HG02798 (cell line): ENCODE data around the gene CFAP44.
"Not testable (repeated sequence)": the region's sequence is repeated elsewhere in the genome, so short reads cannot be mapped to it uniquely, and the experiment has no call there.

Source experiments
- ATAC-seq: cut with Tn5 transposase; IDR thresholded peaks from one replicate; pipeline ENCODE4 v1.9.1; 2021; ENCODE audit warnings: mild to moderate bottlenecking; ENCODE audit not compliant: unreplicated experiment, poor library complexity

CFAP44 gene, protein sequence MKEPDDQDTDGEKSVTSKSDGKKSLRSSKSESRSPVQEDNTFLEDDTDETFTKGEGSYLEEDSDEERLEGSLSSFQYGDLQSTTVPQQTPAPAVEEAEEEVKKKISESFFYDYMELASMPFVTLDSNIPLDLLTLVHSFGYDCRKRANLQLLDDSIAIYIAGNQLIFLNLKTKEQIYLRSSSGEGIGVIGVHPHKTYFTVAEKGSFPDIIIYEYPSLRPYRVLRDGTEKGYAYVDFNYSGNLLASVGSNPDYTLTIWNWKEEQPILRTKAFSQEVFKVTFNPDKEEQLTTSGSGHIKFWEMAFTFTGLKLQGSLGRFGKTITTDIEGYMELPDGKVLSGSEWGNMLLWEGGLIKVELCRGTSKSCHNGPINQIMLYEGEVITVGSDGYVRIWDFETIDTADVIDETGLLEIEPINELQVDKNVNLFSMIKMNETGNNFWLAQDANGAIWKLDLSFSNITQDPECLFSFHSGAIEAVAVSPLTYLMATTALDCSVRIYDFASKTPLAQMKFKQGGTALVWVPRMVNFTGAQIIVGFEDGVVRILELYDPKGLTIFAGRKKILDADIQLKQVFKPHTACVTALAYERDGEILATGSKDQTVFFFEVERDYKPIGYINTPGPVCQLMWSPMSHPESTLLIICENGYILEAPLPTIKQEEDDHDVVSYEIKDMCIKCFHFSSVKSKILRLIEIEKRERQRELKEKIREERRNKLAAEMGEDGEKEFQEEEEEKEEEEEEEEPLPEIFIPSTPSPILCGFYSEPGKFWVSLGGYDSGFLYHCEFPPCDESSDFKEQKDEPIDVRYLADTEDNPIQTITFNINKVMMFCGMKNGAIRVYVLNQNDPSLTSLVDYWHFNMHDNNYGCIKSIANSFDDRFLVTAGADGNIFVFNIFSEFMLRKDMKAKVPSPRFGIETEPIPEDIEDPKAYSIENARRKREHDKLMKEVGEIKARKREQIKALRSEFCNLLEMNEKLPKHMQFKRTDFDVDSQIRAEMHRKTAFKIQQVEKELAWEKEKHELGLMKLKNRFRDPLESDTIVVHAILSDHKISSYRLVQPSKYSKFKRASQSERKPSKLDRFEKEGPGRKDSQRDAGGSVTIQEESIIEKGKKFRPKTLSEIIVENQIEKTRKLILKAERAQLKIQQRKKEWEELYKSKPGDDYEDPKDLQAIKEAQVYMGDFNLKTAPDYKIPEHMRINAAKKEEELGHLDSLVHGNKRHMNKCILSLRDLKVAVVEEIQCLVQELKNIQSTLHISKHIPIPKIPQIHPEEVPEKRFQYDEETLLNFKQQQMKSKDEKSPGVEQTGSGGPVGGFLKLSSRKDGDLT (N-terminal part only)

DNA sequence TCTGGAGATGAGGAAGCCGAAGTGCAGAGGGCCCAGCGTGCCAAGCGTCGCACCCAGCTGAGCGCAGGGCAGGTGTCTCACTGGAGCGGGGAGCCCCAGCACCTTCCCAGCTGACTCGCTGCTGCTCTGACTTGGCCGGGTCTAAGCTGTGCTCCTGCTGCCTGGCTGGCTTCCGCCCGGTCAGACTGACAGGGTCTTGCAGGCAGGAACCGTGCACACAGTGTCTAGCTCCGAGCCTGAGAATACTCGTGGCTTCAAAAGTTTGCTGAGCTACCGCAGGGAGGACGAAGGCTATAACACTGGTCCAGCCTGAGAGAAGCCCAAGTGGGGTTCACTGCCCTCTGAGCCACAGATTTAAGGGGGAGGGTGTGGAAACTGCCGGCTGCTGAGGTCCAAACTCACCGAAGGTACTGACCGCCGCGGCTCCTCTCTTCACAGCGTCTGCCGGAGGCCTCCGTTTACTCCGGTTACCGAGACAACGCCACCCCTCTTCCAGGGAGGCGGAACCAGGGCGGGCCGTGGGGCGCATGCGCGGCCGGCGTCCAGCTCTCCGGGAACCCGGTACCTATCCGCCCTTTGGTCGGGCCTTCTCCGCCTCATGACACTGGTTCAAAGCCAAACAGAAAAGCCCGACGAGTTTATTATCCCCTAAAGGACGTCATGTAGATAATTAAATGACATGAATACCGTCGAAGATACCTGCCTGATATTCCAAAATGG, at the start of gene CFAP44:
Gene CFAP44 (minus strand): TSS at position 443 of the 720 bp plus-strand sequence. CDS start 7,829 bp downstream, outside the sequence.
- ATAC-seq, result no peak

DNA sequence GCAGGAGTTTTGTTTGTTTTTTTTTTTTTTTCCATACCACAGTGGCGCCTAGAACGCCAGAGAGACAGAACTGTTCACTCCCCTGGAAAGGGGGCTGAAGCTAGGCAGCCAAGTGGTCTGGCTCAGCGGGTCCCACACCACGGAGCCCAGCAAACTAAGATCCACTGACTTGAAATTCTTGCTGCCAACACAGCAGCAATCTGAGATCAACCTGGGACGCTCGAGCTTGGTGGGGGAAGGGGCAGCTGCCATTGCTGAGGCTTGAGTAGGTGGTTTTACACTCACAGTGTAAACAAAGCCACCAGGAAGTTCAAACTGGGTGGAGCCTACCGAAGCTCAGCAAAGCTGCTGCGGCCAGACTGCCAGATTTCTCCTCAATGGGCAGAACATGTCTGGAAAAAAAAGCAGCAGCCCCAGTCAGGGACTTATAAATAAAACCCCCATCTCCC, 43.9 kb upstream of the CFAP44 start:
- no peak for ATAC-seq

DNA sequence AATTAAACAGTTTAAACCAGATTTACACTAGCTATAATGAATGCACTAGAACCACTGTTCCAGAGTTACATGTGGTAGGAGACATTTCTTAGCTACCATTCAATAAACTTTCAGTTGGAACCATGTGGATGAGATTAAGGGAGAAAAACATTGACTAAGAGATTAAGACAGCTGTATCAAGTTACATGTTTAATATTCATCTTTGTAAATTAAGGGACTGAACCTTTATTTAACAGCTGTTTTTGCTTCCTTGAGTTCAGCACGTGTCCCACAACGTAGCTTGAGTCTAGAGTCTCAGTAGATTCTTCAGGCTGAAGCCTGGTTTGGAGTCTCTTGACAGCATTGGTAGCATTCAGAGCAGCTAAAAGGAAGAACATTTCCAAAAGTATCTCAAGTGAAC, 27.2 kb upstream of the CFAP44 start:
- no peak for ATAC-seq

DNA sequence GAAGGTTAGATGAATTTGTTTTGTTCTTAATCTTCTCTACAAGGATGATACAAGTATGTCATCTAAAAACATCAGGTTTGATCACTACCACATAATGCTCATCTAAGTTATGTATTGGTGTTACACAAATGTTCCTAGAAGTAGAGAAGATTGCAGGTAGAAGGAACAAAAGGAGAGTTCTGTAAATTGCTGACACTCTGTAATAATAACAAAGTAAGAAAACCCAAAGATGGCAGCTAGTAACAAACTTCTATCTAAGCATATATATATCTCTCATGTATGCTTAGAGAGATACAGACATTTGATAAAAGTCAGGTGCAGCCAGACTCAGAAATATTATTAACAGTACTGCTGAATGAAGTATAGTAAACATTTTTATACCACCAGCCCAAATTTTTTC, 20.2 kb upstream of the CFAP44 start:
- no peak for ATAC-seq

DNA sequence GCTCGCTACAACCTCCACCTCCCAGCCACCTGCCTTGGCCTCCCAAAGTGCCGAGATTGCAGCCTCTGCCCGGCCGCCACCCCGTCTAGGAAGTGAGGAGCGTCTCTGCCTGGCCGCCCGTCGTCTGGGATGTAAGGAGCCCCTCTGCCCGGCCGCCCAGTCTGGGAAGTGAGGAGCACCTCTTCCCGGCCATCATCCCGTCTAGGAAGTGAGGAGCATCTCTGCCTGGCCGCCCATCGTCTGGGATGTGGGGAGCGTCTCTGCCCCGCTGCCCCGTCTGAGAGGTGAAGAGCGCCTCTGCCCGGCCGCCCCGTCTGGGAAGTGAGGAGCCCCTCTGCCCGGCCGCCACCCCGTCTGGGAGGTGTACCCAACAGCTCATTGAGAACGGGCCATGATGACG, 17.3 kb upstream of the CFAP44 start:
- ATAC-seq, result not testable (repeated sequence)

DNA sequence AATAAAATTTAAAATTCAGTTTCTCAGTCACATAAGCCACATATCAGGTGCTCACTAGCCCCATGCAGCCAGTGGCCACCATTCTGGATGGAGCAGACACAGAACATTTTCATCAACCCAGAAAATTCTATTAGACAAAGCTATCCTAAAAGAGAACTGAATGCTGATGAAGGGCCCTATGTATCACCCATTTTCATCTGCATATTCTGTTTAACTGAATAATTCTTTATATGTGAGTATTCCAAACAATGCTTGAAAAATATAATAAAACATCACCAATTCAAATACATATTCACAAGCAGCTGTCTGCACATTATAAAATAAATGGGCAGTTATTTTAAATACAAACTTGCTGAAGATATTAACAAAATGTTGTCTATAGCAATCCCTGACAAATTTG, 14.2 kb upstream of the CFAP44 start:
- ATAC-seq, result no peak

DNA sequence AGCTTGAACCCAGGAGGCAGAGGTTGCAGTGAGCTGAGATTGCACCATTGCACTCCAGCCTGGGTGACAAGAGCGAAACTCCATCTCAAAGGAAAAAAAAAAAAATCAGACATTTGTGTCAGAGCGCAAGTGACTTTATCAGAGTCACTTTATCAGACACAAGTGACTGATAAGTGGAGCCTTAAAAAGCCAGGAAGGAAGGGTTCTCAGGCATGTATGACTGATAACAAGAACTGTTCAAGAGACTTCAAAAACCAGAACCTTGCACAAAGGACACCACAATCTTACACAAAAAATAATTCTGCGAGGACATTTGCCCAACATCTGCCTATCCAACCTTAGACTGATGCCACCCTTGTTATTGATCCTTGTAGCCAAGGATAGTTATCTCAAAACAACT, 13.3 kb upstream of the CFAP44 start:
- no peak for ATAC-seq

DNA sequence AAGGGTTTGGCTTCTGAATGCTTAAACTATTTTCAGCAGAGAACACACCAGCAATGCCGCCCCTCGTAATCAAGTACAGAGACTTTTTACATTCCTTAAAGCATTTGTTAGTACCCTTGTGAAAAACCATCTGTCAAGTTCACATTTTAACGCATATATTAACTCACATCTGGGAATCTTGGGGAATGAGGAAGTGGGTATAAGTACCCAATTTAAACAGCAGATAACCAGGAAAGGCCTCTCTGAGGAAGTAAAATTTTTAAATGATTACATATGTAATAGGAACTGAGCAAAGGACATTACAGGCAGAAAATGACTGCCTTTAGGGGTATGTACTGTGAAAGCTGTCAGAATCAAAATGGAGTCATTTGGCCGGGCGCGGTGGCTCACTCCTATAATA, 12.8 kb upstream of the CFAP44 start:
- no peak for ATAC-seq

DNA sequence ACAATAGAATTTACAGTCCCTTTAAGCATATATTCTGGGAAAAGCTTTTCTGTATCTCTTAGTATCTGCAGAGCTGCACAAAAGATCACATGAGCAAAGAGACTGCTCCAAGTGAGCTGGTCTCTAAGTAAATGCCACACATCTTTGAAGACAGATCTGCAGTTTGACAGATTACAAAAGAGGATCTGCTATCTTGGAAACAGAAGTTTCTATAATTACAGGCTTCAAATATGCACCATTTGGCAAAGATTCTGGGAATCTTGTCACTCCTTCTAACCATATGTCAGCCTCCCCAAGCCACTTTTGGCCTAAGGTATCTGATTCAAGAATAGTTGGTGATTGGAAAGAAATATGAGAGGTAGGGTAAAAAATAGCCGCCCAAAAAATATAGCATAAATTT, 9.6 kb upstream of the CFAP44 start:
- no peak for ATAC-seq

DNA sequence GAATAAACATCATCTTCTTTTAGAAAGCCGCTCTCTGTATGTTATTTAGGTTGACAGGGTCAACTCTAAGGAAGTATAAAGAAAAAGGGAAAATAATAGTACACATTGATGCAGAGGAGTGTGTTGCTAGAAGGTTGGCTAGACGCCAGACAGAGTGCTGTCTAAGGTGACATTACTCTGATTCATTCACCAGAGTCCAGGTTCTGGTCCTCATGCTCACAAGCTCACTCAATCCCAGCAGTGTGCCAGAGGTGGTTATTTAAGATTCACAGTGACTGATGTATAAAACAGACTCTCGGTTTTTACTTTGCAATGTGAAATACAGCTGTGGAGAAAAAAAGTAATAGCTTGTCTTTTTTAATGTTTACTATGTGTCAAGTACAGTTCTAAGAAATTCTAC, 1.7 kb downstream of the CFAP44 start:
- ATAC-seq, result no peak

DNA sequence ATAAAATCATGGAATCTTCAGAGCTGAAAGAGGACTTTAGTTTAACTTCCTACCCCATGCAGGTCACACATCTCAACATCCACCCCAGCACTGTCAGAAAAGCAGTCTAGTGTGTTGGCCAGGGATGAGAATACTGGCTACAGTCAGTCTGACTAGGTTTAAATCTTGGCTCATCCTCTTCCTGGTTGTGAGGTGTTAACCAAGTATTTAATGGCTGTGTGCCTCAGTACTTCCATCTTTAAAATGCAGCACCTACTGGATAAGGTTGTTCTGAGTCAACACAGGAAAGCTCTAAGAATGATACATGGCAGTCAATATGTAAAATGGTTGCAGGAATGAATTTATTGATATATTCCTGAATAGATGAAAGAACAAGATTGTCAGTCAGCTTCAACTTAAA, 3.1 kb downstream of the CFAP44 start:
- ATAC-seq, result no peak

DNA sequence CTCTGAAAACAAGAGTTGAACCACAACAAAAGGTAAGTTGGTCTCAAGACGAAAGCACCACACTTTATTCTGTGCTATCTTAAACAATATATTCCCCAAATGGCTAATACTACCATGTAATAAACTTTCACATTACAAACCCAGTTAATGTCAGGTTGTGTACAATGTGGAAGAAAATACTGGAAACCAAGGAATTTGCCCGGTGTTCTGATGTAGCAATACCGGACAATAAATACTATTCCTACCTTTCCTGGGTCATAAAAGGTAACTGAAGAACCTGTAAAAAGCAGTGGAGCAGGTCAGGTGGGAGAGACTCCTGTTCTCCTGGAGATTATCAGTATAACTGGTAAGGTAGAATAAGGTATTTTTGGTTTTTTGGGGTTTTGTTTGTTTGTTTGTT, 3.9 kb downstream of the CFAP44 start:
- ATAC-seq, result no peak

DNA sequence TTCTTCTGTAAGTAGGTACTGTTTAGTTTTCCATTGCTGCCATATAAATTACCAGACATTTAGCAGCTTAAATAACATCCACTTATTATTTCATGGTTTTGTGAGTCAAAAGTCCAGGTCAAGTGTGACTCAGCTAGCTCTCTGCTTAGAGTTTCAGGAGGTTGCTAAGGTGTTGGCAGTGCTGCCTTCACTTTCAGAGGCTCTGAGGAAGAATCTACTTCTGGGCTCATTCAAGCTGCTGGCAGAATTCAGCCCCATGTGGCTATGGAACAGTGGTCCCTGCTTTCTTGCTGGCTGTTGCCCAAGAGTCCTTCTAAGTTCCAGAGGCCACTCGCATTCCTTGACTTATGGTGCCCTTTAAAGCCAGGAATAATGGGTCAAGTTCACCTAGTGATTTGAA, 4.5 kb downstream of the CFAP44 start:
- no peak for ATAC-seq

DNA sequence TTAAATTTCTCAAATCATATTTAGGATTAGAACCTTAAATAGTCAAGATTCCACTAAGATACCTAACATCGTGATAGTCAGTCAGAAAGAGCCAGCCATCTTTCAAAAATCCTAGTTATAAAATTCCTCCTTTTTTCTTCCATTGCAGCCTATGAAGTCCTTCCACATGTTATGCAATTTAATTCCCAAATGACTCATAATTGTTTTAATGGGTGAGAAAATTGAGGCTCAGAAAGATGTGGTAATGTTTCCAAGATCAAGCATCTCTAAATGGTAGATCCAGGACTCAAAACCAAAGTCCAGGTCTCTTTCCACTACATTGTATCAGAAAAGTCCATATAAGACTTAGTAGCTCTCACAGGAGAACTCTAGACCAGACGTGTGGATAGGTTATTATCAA, 9.5 kb downstream of the CFAP44 start:
- no peak for ATAC-seq

DNA sequence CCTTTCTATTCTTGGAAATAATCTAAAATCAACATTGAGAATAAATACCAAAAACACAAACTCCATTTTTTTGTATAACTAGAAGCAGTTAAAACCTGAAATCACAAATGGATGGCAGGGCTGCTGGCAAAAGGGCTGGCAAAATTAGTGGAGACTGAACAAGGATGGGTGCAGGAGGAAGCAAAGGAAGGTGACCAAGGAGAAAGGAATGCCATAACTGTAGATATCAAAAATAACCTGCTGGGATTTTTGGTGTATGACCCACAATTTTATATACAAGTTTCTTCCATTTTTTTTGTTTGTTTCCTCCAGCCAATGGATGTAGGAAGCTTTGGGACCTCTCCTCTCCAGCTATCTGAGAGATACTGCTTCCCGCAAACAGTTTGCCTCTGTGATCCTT, 12.7 kb downstream of the CFAP44 start:
- no peak for ATAC-seq

DNA sequence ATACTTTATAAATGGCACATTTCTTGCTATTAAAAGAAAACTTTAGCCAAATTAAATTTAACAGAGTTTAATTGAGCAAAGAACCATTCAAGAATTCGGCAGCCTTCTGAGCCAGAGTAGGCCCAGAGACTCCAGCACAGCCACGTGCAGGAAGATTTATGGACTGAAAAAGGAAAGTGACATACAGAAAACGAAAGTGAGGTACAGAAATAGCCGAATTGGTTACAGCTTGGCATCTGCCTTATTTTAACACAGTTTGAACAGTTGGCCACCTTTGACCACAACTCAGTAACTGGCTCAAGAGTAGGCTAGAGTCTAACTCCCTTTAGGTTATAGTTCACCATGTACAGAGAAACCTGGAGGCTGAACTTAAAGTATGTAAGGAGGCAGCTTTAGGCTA, 17.6 kb downstream of the CFAP44 start:
- ATAC-seq, result no peak

DNA sequence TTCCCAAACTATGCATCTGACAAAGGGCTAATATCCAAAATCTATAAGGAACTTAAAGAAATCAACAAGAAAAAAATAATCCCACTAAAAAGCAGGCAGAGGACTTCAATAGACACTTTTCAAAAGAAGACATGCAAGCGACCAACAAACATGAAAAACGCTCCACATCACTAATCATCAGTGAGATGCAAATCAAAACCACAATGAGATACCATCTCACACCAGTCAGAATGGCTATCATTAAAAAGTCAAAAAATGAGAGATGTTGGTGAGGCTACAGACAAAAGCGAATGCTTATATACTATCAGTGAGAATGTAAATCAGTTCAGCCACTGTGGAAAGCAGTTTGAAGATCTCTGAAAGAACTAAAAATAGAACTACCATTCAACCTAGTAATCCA, 20.2 kb downstream of the CFAP44 start:
- ATAC-seq, result no peak

DNA sequence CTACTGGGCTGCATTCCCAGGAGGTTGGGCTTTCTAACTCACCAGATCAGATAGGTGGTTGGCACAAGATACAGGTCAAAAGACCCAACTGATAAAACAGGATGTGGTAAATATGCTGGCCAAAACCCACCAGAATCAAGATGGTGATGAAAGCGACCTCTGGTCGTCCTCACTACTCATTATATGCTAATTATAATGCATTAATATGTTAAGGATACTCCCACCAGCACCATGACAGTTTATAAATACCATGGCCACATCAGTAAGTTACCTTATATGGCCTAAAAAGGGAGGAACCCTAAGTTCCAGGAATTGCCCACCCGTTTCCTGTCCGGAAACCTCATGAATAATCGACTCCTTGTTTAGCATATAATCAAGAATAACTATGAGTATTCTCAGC, 31.6 kb downstream of the CFAP44 start:
- no peak for ATAC-seq

DNA sequence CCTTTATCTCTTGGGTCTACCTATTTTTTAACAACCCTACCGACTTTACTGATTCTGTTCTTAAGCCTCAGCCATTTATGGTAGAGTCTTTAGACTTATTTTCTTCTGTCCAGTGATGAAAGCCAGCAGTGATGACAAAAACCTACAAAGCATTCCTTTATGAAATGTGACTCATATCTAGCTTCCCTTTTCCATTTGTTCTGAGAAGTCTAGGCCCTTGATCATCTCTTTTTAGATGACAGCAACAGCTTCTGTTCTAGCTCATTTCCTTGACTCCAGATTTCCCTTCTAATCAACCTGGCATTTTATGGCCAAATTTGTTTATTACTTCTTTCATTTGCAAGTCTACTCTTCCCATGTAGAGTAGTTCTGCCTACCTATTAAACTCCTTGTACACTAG, 36.1 kb downstream of the CFAP44 start:
- no peak for ATAC-seq

DNA sequence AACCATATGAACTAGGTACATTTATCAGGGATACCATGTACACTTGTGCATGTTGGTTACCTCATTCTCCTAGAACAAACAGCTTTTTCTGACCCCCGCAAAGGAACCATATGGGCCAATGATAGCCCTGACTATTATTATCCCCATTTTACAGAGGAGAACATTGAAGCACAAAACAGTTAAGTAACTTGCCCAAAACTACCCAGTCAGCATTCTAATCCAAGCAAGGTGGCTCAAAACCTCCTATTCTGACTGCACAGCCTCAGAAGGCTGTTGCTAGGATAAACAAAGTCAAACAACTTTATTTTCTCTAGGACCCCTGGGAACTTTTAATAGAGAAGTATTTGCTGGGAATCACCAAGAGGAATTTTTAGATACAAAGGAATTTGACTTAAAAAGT, 36.7 kb downstream of the CFAP44 start:
- no peak for ATAC-seq
